SU-DHL-6 (cell line): ENCODE results near the gene TNS3.

ENCODE experiments used
- EZH2phosphoT487 ChIP-seq: fragments of 200-600 bp; sonication (generic), shearing (Covaris generic); conservative IDR thresholded peaks from 2 replicates; pipeline ENCODE4 v1.6.1; 2018; ENCODE audit warnings: mild to moderate bottlenecking, antibody characterized with exemption, low read length, moderate library complexity, mixed read lengths
- TF ChIP-seq, protein P1 (sequence below): fragments of 200-600 bp; sonication (generic); IDR thresholded peaks from one replicate; pipeline ENCODE4 v1.5.1; 2017; ENCODE audit warnings: antibody characterized with exemption, mild to moderate bottlenecking, low read length, moderate library complexity; ENCODE audit not compliant: insufficient read depth, poor library complexity, severe bottlenecking

DNA sequence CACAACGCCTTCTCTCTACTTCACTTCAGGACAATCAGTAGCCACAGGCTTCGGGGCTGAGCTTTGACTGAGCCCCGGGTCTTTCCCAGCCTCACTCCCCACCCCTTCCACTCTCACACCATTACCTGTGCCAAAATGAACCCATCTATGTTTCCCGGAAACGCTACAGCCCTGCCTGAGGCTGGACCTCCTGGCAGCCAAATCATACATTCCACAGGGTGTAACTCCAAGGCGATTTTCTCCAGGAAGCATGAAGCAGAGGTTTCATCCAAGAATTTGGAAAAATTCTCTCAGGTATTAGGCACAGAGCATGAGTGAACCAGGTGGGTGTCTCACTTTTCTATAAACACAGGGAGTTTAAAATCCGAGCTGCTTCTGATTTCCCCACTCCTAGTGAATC, 286.3 kb downstream of the TNS3 start:
- TF ChIP-seq, protein P1, sequence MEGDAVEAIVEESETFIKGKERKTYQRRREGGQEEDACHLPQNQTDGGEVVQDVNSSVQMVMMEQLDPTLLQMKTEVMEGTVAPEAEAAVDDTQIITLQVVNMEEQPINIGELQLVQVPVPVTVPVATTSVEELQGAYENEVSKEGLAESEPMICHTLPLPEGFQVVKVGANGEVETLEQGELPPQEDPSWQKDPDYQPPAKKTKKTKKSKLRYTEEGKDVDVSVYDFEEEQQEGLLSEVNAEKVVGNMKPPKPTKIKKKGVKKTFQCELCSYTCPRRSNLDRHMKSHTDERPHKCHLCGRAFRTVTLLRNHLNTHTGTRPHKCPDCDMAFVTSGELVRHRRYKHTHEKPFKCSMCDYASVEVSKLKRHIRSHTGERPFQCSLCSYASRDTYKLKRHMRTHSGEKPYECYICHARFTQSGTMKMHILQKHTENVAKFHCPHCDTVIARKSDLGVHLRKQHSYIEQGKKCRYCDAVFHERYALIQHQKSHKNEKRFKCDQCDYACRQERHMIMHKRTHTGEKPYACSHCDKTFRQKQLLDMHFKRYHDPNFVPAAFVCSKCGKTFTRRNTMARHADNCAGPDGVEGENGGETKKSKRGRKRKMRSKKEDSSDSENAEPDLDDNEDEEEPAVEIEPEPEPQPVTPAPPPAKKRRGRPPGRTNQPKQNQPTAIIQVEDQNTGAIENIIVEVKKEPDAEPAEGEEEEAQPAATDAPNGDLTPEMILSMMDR, result no peak
- TF ChIP-seq EZH2phosphoT487, result no peak
